Activated naive CD4-positive, alpha-beta T cell treated with anti-CD3 and anti-CD28 coated beads, Interleukin-2, amount 50 U/mL, for 24 hours (primary cell): ENCODE results near the gene DPYSL3.

Experiments
- H3K27ac Mint-ChIP-seq: one replicate; pipeline ENCODE4 v1.8.0; 2021; ENCODE audit warnings: mild to moderate bottlenecking, mixed read lengths
- H3K27me3 Mint-ChIP-seq: one replicate; pipeline ENCODE4 v1.8.0; 2021; ENCODE audit warnings: mixed read lengths
- H3K36me3 Mint-ChIP-seq: one replicate; pipeline ENCODE4 v1.8.0; 2021; ENCODE audit warnings: mixed read lengths
- H3K4me1 Mint-ChIP-seq: one replicate; pipeline ENCODE4 v1.8.0; 2021; ENCODE audit warnings: mixed read lengths
- H3K4me3 Mint-ChIP-seq: one replicate; pipeline ENCODE4 v1.8.0; 2021; ENCODE audit warnings: mild to moderate bottlenecking, mixed read lengths
- H3K9me3 Mint-ChIP-seq: one replicate; pipeline ENCODE4 v1.8.0; 2021; ENCODE audit warnings: mixed read lengths

Gene DPYSL3

DNA sequence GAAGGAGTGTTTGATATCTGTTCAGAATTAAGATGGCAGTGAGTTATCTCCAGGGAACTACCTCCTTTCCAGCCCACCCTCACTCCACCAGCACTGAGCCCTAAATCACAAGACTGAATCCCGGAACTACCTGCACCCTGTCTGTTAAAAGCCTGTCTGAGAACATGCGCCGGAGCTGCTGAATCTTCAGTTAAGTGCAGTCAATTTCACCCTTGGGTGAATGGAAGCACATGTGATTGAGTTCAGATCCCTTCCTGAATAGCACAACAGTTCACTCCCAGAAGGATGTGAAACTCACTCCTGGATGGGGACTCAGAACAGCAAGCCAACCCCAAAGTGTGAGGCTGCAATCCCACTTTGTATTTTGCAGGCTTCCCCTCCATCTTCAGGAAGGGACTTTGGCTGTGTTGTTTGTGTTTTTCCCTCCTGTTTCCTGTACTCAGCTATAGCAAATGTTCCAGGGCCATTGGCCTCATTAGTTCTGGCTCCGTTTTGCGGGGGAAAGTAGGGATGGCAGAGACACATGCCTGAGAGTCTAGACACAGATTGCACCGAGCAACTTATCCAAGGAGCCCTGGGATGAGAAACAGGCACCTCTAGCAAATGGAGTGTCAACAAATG, 43.4 kb downstream of the DPYSL3 start:
- Mint-ChIP-seq H3K27ac (no peak overlapping the region), H3K4me3 (no peak overlapping the region), H3K36me3 (no peaks in the 10 kb centered on the region)

DNA sequence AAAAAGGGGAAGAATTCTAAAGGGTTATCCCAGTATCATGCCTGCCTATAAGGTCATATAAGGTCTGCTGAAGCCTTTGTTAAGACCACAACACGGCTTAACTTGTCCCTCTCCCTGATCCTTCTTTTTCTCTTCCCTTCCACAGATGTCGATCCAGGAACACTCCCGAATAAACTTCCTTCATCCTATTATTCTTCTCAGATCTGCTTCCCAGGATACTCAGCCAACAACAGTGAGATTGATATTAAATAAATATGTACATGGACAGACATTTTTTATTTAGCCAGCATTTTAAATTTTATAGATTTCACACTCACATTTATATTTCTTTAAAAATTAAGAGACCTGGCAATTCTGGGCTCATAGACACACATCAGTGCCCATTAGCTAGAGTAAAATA, 44.1 kb downstream of the DPYSL3 start:
- Mint-ChIP-seq H3K27ac (no peak overlapping the region), H3K4me1 (no peaks in the 10 kb centered on the region), H3K4me3 (no peak overlapping the region), H3K9me3 (peaks cover 7% of the 10 kb centered on the region), H3K27me3 (peaks cover 2% of the 10 kb centered on the region), H3K36me3 (no peaks in the 10 kb centered on the region)

More for the DNA sequence above, 43.4 kb downstream of the DPYSL3 start:
- Mint-ChIP-seq H3K9me3 (peaks cover 10% of the 10 kb centered on the region), H3K4me1 (no peaks in the 10 kb centered on the region), H3K27me3 (peaks cover 4% of the 10 kb centered on the region)

DNA sequence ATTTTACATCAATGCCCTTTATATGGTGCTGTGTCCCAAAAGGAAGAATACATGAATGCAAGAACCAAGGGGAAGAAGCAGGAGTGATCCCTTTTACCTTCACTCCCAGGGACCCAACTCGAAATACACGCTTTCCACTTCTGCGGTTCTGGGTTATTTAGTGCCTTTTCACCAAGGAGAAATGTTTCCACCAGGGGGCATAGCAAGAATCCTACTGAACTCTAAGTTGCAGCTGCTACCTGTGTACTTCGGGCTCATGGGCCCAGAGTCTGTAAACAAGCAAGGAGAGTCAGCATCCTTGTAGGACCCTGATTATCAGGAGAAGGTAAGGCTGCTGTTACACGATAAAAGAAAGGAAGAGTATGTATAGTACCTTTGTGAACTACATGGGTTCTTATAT, 45.7 kb downstream of the DPYSL3 start:
- H3K27me3 Mint-ChIP-seq: peaks cover 4% of the 10 kb centered on the region
- H3K4me3 Mint-ChIP-seq: no peak overlapping the region
- no peak overlapping the region for H3K27ac Mint-ChIP-seq
- no peaks in the 10 kb centered on the region for H3K4me1 Mint-ChIP-seq
- H3K9me3 Mint-ChIP-seq: no peaks in the 10 kb centered on the region
- H3K36me3 Mint-ChIP-seq: no peaks in the 10 kb centered on the region

DNA sequence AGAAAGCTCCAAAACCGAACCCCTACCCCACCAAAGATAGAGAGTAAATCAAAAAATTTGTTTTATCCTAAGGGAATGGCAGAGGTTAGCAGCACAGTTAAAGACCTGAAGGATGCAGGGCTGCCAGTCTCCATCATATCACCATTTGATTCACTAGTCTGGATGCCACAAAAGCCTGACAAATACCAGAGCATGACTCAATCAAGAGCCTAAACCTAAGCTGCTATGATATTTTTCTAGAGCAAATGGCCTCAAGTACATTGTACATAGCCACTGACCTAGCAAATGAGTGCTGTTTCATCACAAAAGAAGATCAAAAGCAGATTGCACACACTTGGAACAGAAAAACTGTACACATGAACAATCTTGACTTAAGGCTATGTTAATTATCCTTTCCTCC, 48.0 kb downstream of the DPYSL3 start:
- Mint-ChIP-seq H3K27ac (no peak overlapping the region), H3K36me3 (no peaks in the 10 kb centered on the region), H3K9me3 (no peaks in the 10 kb centered on the region), H3K4me3 (no peak overlapping the region), H3K4me1 (no peaks in the 10 kb centered on the region), H3K27me3 (peaks cover 10% of the 10 kb centered on the region)

DNA sequence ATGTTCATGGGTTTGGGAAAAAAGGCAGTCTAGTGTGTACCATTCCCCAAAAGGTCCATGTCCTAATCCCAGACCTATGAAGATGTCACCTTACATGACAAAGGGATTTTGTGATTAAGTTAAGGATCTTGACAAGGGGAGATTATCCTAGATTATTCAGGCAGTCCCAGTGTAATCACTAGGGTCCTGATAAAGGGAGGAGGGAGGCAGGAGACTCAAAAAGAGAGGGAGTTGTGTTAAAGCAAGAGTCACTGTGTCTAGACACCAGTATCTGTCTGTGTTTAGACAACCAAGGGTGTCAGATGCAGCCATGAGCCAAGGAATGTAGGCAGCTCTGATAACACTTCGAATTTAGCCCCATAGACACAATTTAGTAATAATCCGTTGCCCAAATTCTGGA, 49.5 kb downstream of the DPYSL3 start:
- Mint-ChIP-seq H3K27me3 (peaks cover 22% of the 10 kb centered on the region), H3K9me3 (no peaks in the 10 kb centered on the region), H3K4me1 (no peaks in the 10 kb centered on the region), H3K27ac (no peak overlapping the region), H3K4me3 (no peak overlapping the region), H3K36me3 (no peaks in the 10 kb centered on the region)

DNA sequence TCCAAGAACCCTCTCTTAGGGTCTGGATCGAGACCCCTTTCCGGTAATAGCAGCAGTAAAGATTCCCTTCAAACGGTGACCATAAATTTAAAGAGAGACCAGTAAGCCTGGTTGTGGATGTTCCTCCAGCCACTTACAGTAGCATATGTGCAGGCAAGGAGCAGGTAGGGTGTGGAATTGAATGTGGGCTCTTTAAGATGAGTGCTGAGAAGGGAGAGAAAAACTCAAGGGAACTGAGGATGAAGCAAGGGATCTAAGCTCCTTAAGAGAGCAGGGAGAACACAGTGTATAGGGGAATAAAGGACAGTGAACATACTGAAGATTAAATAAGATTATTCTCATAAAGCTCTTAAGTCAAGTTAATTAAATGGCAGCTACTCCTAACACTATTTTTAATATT, 51.3 kb downstream of the DPYSL3 start:
- Mint-ChIP-seq H3K27ac (no peak overlapping the region), H3K27me3 (peaks cover 33% of the 10 kb centered on the region), H3K4me1 (peaks cover 4% of the 10 kb centered on the region), H3K36me3 (no peaks in the 10 kb centered on the region), H3K4me3 (no peak overlapping the region), H3K9me3 (no peaks in the 10 kb centered on the region)

DNA sequence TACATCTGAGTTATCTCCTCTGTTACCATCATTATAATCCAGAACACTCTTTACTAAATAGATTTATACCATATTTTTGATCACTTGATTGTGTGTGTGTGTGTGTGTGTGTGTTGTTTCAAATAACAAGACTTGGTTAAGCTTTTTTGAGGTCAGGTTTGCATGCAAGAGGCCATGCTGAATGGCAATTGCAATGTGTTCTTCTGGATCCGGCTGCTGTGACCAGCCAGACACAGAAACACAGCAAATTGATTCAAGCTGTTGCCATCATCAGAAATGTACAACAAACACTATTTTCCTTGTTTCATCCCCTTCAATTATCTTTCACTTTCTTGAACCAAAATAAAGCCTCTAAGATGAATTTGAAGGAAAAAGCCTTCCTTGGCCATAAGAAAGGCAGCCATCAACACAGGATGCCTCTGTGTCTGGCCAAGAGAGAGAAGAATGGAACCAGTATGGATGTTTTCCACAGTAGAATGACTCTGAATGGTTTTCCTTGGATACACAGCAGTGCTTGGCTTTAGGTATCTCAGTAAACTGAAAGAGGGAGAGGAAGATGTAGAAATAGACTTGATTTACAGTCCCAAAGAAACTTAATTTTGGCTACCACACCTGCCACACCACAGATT, 53.9 kb downstream of the DPYSL3 start:
- Mint-ChIP-seq H3K27me3 (peaks cover 47% of the 10 kb centered on the region), H3K36me3 (no peaks in the 10 kb centered on the region), H3K4me3 (no peak overlapping the region), H3K27ac (no peak overlapping the region), H3K4me1 (peaks cover 11% of the 10 kb centered on the region), H3K9me3 (no peaks in the 10 kb centered on the region)

DNA sequence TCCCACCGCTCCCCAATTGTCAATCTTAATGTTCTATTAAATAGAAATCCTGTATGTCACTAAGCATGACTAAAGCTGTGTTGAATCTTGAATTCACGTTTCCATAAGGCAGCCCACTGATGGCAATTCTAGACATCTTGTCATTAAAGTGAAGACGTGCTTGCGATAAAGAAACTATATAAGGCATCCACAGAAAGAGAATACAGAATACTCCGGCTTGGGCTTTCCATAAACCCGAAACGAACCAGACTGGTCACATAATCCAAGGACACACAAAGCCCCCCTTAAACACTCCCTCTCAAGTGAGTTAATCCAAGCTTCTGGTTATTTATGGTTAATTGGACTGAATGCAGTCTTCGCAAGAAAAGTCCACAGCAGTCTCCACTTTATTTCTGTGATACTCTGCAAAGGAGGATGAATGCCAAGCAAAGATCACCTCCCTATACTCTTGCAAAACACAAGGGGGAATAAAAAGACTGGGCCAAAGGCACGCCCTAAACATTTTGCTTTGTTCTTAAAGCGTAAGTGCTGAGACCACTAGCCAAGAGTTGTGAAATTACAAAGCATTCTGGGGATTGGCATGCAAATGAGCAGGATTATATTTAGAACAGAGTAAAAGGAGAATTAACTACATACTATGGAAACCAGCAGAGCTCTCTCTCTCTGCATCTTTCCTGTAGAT, 54.7 kb downstream of the DPYSL3 start:
- Mint-ChIP-seq H3K4me1 (peaks cover 11% of the 10 kb centered on the region), H3K9me3 (no peaks in the 10 kb centered on the region), H3K4me3 (peak overlapping the region; percentile 69), H3K36me3 (no peaks in the 10 kb centered on the region), H3K27ac (no peak overlapping the region), H3K27me3 (peaks cover 51% of the 10 kb centered on the region)

DNA sequence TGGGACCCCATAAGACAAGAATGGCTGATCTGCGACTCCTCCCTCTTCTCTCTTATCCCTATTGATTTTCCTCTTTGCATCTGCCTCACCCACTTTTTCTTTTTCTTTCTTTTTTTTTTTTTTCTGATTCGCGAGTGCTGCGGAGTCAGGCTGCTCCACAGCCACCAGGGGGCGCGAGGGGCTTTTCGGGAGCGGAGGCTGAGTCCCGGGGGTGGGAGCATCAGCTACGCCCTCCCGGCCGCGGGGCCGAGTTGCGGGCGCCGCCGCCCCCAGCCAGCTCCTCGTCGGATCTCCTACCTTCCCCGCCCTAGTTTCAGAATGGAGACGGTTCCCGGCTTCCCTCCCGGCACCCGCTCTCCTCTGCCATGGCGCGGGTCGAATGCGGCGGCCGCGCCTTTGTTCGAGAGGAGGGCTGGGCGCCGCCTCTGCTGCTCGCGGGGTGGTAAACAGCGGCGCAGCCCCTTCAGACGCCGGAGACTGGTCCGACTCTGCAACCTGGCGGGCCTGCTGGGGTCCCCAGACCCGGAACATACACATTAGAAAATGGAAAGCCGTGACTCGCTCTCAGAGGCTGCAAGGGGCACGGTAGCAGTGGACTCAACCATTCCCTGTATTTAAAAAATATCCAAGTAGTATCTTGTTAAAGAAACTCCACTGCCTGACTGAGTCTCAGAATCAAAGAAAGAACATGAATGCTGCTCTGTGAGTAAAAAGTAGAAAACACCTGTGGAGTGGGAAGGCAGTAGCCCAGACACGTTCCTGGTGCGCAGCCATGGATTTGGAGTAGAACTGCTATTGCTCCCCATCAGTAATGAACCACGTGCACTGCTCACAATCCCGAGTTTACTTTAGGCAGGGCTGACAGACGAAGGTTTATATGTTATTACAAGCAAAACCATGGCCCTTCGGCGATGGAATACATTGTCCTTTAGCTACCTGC, 55.7 kb downstream of the DPYSL3 start:
- Mint-ChIP-seq H3K27ac (no peak overlapping the region), H3K9me3 (no peaks in the 10 kb centered on the region), H3K36me3 (no peaks in the 10 kb centered on the region), H3K4me3 (peak overlapping the region; percentile 92), H3K4me1 (peaks cover 11% of the 10 kb centered on the region), H3K27me3 (peaks cover 51% of the 10 kb centered on the region)

DNA sequence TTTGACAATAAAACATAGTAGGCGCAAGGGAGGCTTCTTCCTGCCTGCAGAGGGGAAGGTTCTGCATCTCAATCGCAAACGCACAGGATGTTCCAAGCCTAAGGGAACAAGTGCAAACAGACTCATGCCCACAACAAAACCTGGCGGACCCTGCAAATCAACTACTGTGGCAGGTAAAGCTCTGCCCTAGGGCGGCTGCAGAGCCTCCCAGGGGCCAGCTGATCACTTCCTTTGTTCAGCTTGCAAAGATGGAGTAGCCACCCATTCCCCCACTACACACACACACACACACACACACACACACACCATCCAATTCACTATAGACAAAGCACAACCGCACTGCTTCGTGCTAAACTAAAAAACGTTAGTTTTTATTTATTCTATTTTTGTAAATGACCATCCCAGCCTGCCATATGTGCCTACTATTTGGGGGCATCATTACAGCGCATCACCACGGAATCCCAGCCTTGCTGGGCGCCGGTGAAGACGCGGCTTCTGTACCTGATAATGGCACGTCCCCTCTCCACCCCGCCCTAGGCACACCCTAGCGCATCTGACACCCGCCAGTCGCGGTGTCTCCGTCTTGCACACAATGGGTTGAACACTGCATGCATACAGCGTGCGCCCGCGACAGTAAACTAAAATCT, 57.6 kb downstream of the DPYSL3 start:
- peaks cover 45% of the 10 kb centered on the region for H3K27me3 Mint-ChIP-seq
- H3K27ac Mint-ChIP-seq: no peak overlapping the region
- H3K4me3 Mint-ChIP-seq: peak overlapping the region; percentile 33
- peaks cover 11% of the 10 kb centered on the region for H3K4me1 Mint-ChIP-seq
- no peaks in the 10 kb centered on the region for H3K9me3 Mint-ChIP-seq
- no peaks in the 10 kb centered on the region for H3K36me3 Mint-ChIP-seq

DNA sequence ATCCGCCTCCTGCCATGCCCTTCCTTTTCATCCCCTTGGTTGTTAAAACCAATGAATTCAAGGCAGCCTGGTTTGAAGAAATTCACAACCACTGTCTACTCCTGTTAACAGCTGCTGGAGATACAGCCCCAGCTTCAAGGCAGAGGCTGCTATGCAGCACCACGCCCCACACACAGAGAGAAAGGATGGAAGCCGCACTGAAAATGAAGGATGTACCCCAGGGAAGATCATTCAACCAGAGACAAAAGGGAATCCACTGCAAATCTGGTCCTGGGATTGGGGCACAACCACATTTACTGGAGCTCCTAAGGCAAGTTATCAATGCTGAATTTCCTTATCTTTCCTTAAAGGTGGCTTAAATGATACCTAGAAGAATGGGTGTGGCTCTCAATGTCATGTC, 58.7 kb downstream of the DPYSL3 start:
- Mint-ChIP-seq H3K27ac (no peak overlapping the region), H3K4me3 (no peak overlapping the region), H3K27me3 (peaks cover 40% of the 10 kb centered on the region), H3K36me3 (no peaks in the 10 kb centered on the region), H3K9me3 (no peaks in the 10 kb centered on the region), H3K4me1 (peaks cover 11% of the 10 kb centered on the region)

DNA sequence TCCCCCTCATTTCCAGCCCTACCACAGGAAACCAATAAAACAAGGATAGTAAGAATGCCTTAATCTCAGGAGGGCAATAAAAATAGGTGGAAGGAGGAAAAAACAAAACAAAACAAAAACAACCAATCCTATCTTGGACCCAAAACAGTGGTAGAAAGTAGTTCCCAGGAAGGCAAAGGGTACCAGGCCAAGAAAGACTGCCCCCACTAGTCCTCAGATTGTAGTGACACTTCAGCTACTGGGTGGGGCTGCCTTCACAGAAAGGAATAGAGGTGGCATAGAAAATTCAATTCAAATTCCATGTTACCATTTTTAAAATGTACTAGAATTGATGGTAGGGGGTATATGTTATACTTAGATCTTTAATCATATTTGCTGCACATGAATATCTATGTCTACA, 59.3 kb downstream of the DPYSL3 start:
- H3K36me3 Mint-ChIP-seq: no peaks in the 10 kb centered on the region
- no peak overlapping the region for H3K27ac Mint-ChIP-seq
- H3K9me3 Mint-ChIP-seq: no peaks in the 10 kb centered on the region
- H3K27me3 Mint-ChIP-seq: peaks cover 34% of the 10 kb centered on the region
- H3K4me3 Mint-ChIP-seq: no peak overlapping the region
- H3K4me1 Mint-ChIP-seq: peaks cover 11% of the 10 kb centered on the region

DNA sequence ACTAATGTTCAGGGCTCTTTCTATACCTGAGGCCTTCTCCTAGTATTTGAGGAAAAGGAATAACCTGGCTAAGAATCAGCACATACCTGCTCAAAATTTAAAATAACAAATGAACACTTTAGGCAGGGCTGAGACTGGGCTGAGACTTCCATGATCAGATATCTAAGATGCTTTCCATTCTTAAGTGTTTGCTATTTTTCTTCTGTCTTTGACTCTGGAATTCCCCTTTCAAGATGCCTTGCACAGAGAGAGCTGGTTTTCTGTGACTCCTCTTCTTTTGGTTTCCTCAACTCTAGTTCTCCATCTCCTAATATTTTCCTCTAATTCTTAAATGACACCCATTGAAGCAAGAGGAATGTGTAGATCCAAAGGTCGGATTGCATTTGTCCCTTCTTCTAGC, 61.1 kb downstream of the DPYSL3 start:
- Mint-ChIP-seq H3K4me1 (peaks cover 8% of the 10 kb centered on the region), H3K9me3 (no peaks in the 10 kb centered on the region), H3K27me3 (peaks cover 24% of the 10 kb centered on the region), H3K4me3 (no peak overlapping the region), H3K36me3 (no peaks in the 10 kb centered on the region), H3K27ac (no peak overlapping the region)

DNA sequence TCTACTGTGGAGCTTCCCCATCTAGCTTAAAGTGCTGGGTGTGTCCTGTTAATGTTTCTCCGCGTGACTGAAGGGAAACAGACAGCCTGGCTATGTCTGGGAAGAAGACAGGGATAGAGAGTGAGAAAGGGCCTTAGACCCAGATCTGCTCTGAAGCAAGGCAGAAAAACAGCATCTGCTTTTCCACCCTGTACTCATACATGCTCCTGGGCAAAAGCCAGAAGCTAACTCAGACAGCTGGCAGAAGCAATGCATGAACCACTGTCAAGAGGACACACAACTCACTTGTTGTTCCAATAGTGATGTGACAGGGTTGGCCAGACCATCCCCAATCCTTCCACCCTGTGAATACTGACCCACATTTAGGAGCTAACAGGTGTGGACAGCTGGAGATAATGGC, 63.3 kb downstream of the DPYSL3 start:
- Mint-ChIP-seq H3K9me3 (no peaks in the 10 kb centered on the region), H3K36me3 (no peaks in the 10 kb centered on the region), H3K27ac (no peak overlapping the region), H3K27me3 (peaks cover 16% of the 10 kb centered on the region), H3K4me1 (no peaks in the 10 kb centered on the region), H3K4me3 (no peak overlapping the region)

DNA sequence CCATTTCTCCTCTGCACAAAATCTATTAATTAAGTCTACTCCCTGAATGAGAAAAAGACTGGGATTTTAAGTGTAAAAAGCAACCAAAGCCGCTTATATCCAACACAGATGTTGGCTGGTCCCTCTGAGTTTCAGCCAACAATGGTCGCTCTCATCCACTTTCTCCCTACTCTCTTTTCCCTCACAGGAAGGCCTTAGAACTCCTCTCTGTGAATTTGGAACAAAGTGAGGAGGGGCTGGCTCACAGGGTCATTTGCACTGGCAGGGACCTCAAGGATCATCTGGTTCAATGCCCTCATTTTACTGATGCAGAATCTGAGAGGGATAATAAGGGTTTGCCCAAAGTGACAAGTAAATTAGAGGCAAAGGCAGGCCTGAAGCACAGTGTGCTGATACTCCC, 64.0 kb downstream of the DPYSL3 start:
- Mint-ChIP-seq H3K27me3 (peaks cover 14% of the 10 kb centered on the region), H3K9me3 (no peaks in the 10 kb centered on the region), H3K27ac (no peak overlapping the region), H3K36me3 (no peaks in the 10 kb centered on the region), H3K4me3 (no peak overlapping the region), H3K4me1 (no peaks in the 10 kb centered on the region)
